Lower leg skin (tissue), 4 donors: ENCODE results near the gene FMNL2. TPM values are rescaled to one million over a fixed set of nuclear protein-coding genes. Genes with fewer than 3 reads are reported as not detected.

Experiments
- DNase-seq, 2 donors: peaks; one replicate each; pipeline ENCODE4 v3.0.0-alpha.2; 2019; ENCODE audit warnings: low spot score in 2 of 2
- H3K4me3 ChIP-seq: fragments of 200-600 bp; sonication (generic); 2 replicates; pipeline ENCODE4 v1.5.1; 2017; ENCODE audit warnings: mild to moderate bottlenecking, low read depth; ENCODE audit not compliant: poor library complexity, severe bottlenecking
- POLR2A ChIP-seq, 2 donors: fragments of 450-650 bp; IDR thresholded peaks; one replicate each; pipeline ENCODE4 v1.6.1; 2016 to 2017; ENCODE audit warnings: antibody characterized with exemption in 2 of 2, mild to moderate bottlenecking in 1 of 2, moderate library complexity in 1 of 2
- WGBS, 2 donors: methylation state at CpG; one replicate each; pipeline ENCODE4 v1.1.5; 2018; 5-methylcytosine and 5-hydroxymethylcytosine counted together
- intact Hi-C: fragments of 100-400 bp; cut with DNase I; formaldehyde crosslinking; loops from one replicate; pipeline ENCODE4 v1.15.0; 2023; ENCODE audit warnings: low total_unique reads
- total RNA-seq, 4 donors: library from RNA; depleted of rRNA; stranded (reverse); fragments of >200 nt; gene quantifications; one replicate each; pipeline ENCODE4 v1.1.0, GENCODE V29; 2016
- TF ChIP-seq, protein P1 (sequence below), 3 donors: fragments of 450-650 bp; IDR thresholded peaks; one replicate each; pipeline ENCODE4 v1.5.1; 2016; ENCODE audit warnings: antibody characterized with exemption in 3 of 3, mild to moderate bottlenecking in 3 of 3, moderate library complexity in 2 of 3

Gene FMNL2
- total RNA-seq, 4 donors from 2014 or later: 9.6 to 18.3 (median 12.9) TPM

DNA sequence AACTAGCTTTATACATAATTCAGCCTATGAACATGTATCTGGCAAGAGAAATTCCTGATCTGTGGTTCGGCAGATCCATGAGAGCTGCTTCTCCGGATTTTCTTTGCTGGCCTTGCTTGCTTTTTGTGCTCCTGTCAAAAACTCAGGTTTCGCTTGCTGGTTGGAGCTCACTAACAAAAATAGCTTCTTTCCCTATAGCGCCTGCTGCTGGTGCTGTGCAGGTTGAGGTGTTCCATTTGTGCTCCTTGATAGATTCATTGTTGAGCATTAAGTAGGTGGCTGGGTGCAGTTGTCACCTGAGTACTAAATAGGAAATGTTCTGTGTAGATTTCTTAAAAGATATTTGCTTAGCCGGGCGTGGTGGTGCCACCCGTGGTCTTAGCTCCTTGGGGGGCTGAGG, 234.2 kb downstream of the FMNL2 start:
- H3K4me3 ChIP-seq: no peak overlapping the region
- intact Hi-C loops: no loop called here
- TF ChIP-seq, protein P1, sequence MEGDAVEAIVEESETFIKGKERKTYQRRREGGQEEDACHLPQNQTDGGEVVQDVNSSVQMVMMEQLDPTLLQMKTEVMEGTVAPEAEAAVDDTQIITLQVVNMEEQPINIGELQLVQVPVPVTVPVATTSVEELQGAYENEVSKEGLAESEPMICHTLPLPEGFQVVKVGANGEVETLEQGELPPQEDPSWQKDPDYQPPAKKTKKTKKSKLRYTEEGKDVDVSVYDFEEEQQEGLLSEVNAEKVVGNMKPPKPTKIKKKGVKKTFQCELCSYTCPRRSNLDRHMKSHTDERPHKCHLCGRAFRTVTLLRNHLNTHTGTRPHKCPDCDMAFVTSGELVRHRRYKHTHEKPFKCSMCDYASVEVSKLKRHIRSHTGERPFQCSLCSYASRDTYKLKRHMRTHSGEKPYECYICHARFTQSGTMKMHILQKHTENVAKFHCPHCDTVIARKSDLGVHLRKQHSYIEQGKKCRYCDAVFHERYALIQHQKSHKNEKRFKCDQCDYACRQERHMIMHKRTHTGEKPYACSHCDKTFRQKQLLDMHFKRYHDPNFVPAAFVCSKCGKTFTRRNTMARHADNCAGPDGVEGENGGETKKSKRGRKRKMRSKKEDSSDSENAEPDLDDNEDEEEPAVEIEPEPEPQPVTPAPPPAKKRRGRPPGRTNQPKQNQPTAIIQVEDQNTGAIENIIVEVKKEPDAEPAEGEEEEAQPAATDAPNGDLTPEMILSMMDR (IDR thresholded peaks at IDR 0.05): no peak
- no peak for TF ChIP-seq POLR2A (IDR thresholded peaks at IDR 0.05)
- DNase-seq: no peak
- 93 to 95% methylated on average over 7 of the region's 7 CpGs for WGBS, 2 donors

DNA sequence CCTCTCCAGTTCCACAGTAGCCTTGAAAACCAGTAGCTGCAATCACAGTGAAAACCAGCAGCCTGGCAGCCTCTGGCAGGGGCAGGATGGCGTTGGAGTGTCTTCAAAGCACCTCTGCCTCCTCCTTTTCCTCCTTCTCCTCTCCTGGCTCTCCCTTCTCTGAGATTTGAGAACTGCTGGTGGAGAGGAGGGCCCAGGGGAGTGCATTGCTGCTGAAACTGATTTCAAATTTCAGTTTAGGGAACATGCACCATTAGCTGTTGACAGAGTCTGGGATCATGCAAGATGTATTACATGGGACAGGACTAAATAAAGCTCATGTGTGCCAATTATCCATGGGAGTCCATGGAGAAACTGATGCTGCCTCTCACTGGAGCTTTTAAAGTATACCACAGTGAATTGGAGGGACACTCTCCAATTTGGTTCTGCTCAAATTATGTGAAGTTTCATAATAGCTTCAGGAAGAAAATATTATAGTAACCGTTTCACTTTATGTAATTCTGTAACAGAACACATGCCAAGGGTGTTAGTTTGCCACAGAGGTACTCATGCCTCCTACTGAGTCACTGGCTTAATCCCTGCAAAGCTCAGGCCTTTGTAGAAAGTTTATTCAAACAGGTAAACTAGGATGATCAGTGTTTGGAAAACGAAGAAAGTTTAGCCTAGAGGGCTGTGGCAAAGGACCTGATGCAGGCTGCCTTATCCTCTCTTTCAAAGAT, 236.2 kb downstream of the FMNL2 start:
- TF ChIP-seq POLR2A (IDR thresholded peaks at IDR 0.05): no peak
- TF ChIP-seq, protein P1 (IDR thresholded peaks at IDR 0.05): no peak
- DNase-seq: no peak
- intact Hi-C loops: no loop called here
- WGBS, 2 donors: 50 to 54% methylated on average over 3 of the region's 3 CpGs
- no peak overlapping the region for H3K4me3 ChIP-seq

DNA sequence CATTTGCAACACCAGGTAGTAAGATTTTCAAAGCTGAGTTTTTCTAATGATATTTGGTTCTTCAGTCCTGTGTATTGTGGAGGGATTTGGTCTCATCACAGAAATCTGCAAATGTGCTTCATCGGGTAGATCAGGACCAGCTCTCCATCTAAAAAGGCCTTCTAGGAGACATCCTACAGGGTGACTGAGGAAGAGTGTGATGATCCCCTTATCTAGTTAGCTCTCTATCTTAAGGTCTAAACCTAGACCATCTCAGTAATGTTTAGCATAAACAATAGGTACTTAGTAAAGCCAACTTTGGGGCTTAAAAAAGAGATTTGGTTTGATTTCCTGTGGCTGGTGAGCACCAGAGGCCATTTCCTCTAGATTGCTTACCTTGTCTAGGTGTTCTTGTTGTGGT, 237.1 kb downstream of the FMNL2 start:
- WGBS, 2 donors: 94 to 100% methylated on average over 1 of the region's 1 CpG
- DNase-seq: no peak
- H3K4me3 ChIP-seq: no peak overlapping the region
- intact Hi-C loops: no loop called here
- no peak for TF ChIP-seq POLR2A (IDR thresholded peaks at IDR 0.05)
- TF ChIP-seq, protein P1 (IDR thresholded peaks at IDR 0.05): no peak

DNA sequence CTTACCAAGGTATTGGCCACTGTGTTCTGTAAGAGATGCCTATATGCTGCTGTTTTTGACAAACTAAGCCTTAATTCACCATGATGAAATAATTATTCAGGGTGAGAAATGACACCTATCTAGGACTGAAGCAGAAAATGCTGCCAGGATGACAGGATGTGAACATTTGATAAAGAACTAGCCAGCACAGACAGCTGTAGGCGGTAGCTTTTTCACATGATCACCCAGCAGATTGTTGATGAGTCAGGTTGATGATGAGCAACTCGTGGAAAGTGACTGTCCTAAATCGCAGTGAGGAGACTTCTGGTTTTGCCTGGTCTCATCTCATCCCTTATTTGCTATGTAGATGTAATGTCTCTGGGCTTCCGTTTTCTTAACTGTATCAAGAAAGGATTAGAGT, 238.2 kb downstream of the FMNL2 start:
- intact Hi-C loops: no loop called here
- TF ChIP-seq, protein P1 (IDR thresholded peaks at IDR 0.05): no peak
- no peak for TF ChIP-seq POLR2A (IDR thresholded peaks at IDR 0.05)
- no peak overlapping the region for H3K4me3 ChIP-seq
- peak in 1 of 2 donors; percentile 77 for DNase-seq
- 29% methylated on average over 4 of the region's 4 CpGs for WGBS, 2 donors

DNA sequence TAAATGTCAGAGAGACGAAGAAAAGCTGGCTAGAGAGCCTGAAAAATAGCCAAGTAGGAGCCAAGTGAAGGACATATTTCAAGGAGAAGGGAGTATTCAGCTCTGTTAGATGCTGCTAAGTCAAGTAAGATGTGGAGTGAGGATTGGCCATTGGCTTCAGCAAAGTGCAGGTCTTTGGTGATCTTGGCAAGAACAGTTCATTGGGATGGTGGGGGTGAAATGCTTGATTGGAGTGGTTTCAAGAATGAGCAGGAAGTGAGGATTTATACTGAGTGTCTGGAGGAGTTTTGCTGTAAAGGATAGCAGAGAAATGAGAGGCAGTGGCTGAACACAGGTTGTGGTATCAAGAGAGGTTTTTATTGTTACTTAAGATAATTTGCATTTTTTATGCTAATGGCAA, 242.6 kb downstream of the FMNL2 start:
- intact Hi-C loops: no loop called here
- WGBS, 2 donors: 75 to 85% methylated on average over 1 of the region's 1 CpG
- DNase-seq: no peak
- no peak for TF ChIP-seq POLR2A (IDR thresholded peaks at IDR 0.05)
- H3K4me3 ChIP-seq: no peak overlapping the region

DNA sequence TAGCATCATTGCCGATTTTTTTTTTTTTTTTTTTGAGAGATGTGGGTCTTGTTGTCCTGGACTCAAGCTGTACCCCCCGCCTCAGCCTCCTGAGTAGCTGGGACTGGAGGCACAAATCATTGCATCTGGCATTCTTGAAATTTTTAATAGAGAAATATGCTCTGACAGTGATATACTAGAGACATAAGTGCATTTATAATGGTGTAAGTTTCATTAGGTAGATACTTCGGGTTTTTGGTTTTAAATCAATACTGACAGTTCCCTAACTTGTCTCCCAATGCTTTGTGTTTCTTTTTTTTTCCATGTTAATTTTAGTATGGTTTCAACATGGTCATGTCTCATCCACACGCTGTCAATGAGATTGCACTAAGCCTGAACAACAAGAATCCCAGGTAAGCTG, 243.6 kb downstream of the FMNL2 start:
- no peak for DNase-seq
- TF ChIP-seq, protein P1 (IDR thresholded peaks at IDR 0.05): no peak
- TF ChIP-seq POLR2A (IDR thresholded peaks at IDR 0.05): no peak
- 82 to 90% methylated on average over 4 of the region's 4 CpGs for WGBS, 2 donors

More for the DNA sequence above, 243.6 kb downstream of the FMNL2 start:
- H3K4me3 ChIP-seq: no peak overlapping the region
- intact Hi-C loops: no loop called here
